ENCODE measurements around the gene ELOVL7.
A peak's percentile ranks its signal among the peaks of the same experiment; 100 is the strongest.
"Not testable (repeated sequence)": the region's sequence is repeated elsewhere in the genome, so short reads cannot be mapped to it uniquely, and the experiment has no call there.

The ELOVL7 gene

DNA sequence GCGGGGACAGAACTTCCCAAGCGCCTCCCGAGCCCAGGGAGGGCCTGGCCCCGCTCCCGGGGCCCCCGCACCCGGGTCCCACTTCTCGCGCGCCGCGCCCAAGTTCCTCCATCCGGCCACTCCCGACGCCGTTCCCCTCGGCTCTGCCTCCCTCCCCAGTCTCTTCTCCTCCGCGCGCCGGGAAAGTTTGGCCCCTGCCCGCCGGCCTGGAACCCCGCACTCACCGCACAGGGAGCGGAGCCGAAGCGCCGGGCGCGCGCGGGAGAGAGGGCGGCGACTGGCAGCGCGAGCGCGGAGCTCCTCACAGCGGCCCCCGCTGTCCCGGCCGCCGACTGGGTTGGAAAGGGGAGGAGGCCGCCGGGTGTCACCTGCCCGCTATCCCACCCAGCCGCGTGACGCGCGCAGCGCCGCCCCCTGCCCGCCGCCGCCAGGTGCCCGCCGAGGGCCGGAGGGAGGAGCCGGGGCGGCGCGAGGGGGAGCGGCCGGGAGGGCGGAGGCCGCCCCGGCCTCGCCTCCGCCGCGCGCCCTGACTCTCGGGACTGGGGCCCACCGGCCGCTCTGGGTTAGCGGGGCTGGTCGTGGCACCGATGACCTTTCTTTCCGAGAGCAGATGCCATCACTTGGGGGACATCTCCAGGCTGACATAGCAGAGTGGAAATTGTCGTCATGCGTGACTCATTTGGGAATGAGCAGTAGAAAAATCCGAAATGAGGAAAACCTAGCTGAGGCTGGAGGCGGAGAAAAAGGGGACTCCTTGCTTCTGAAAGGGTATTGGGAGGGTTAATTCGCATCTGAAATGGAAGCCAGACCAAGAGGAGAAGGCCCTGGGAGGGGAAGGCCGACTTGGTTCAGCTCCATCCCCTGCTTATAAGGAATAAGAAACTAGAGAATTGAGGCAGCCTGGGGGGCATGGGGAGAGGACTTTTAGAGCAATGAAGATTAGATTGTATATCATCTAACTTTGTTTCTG, at the start of gene ELOVL7:
Gene ELOVL7, minus strand, starts transcription at position 334 of the 970 bp plus-strand sequence. CDS start 56,872 bp downstream, outside the sequence.
- peak; percentile 36 for DNase-seq

DNA sequence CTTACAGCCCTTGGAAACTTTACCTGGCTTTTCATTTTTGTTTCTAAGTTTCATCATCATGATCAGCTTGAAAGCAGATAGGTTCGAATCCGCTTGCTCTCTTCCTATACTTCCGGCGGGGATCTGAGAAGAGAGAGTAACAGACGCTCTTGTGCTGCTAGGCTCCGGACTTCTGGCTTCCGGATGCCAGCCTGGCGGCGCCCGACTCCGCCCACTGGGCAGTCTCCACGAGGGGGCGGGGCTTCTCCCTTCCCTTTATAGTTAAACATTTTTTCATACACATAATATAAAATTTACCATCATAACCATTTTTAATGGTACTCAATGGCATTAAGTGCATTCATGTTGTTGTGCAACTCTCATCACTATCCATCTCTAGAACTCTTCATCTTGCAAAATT, 49.5 kb upstream of the ELOVL7 start:
- DNase-seq = no peak

DNA sequence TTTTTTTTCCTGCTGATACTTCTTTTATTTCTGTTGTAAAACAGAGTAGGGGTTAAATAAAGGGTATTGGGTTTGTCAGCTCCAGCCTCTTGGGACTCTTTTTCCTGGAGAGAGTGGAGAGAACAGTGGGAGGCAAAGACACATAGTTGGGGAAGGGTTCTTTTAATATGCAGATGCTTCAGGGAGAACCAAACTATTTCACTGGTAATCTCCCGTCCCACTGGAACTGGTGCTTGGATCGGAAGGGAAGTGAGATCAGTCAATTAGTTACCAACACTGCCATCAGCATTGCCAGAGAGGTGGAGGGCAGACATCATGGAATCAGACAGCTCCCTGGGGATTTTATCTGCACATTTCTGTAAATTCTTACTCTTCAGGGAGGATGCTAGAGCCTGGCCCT, 47.6 kb upstream of the ELOVL7 start:
- DNase-seq = no peak

DNA sequence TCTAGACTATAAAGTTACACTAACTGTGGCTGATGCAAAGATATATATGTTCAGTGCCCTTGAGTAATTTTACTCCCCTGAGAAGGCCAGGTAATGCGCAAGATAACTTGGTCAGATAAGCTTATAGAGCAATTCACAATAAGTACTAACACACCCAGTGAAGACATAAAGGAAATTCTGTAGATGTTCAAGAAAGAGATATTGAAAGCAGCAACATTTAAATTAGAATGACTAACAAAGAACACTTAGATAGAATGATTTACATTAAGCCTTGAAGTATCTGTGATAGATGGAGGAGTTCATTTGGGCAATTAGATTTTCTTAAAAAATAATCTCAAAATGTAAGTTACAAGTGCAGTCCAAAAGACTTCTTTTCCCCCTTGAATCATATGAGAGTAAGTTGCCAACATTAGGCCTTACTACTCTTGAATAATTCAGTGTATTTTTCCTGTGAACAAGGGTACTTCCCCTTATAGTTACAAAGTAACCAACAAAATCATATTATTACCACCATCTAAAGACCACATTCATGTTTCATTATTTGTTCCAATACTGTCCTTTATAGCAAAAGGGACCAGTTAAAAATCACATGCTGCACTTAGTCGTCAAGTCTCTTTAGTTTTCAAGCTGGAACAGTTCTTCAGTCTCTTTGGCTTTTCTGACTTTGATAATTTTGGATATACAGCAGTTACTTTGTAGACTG, 44.4 kb upstream of the ELOVL7 start:
- DNase-seq = no peak

DNA sequence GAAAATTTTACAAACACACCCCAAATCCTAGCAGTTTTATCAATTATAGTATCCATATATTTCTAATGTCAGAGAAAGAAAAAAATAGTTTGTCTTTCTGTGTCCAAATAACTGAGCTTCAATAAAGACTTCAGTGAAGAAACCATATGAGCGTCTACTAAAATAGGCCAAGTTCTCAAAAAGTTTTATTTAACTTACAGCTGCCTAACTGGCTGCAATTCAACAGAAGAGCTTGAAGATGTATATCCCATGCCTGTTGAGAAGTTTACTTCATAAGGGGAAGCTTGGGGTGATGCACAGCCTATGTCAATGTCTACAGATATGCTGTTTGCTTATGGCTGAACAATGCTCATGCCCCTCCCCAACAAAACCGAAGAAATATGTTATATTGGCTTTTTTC, 43.7 kb upstream of the ELOVL7 start:
- DNase-seq = no peak

DNA sequence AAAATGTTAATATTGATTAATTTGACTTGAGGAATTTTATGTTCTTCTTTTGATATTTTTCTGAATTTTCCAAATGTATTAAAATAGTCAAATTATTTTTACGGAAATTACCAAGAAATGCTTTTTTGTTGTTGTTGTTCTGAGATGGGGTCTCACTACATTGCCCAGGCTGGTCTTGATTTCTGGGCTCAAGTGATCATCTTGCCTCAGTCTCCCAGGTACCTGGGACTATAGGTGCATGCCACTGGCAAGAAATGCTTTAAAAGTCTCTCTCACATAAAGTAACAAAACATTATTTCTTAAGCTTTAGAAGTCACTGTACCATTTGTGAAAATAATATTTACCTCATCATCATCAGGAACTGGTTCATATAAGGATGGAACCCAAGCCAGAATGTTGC, 43.0 kb upstream of the ELOVL7 start:
- DNase-seq = no peak

DNA sequence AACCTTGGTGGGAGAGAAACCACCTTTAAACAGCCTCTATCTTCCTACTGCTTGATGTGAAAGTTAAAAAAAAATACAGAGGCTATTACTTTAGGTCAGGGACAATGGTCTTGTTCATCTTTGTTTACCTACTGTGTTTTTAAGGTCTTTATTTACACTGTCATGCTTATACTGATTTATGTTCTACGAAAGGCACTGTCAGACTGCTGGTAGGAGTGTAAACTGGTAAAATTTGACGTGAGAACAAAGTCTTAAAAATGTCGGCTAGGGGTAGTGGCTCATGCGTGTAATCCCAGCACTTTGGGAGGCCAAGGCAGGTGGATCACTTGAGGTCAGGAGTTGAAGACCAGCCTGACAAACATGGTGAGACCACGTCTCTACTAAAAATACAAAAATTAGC, 42.1 kb upstream of the ELOVL7 start:
- no peak for DNase-seq

DNA sequence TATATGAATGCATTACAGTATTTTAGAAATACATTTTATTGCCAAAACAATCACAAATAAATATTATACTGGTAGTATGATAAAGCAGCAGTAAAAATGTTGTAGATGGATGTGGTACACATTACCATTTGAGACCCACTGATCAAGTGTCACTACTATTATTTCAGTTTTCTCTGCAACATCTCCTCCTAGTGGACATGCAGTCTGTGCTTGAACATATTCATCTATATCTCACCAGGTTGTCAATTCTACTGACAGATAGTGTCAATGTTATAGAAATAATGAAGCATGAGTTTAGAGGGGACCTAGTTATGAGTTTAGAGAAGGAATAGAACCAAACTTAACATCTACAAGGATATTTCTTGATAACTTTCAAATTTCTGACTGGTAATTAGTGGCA, 39.2 kb upstream of the ELOVL7 start:
- no peak for DNase-seq

DNA sequence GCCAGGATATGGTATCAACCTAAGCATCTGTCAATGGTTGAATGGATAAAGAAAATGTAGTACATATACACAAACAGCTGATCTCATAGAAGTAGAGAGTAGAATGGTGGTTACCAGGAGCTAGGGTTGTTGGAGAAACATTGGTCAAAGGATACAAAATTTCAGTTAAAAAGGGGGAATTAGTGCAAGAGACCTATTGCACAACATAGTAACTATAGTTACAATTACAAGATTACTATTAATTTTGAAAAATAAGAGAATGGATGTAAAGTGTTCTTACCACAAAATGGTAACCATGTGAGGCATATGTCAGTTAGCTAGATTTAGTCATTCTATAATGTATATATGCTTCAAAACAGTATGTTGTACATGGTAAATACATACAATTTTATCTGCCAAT, 28.8 kb upstream of the ELOVL7 start:
- no peak for DNase-seq

DNA sequence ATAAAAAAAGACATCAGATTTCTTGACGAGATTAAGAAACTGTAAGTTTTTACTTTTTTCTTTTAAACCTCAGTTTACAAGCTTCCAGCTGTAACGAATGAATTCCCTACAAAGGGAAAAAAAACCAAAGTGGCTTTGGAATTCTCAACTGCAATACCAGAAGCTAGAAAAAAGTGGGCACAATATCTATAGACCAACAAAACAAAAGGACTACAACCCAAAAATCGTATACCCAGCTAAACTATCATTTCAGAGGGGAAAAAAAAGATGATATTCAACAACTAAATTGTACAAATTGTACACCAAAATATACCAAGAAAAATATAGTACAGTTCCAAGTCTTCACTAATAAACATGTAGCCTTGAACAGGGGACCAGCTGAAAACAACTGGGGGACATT, 26.8 kb upstream of the ELOVL7 start:
- DNase-seq = no peak

DNA sequence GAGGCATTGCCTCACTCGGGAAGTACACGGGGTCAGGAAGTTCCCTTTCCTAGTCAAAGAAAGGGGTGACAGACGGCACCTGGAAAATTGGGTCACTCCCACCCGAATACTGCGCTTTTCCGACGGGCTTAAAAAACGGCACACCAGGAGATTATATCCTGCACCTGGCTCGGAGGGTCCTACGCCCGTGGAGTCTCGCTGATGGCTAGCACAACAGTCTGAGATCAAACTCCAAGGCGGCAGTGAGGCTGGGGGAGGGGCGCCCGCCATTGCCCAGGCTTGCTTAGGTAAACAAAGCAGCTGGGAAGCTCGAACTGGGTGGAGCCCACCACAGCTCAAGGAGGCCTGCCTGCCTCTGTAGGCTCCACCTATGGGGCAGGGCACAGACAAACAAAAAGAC, 16.5 kb upstream of the ELOVL7 start:
- DNase-seq = not testable (repeated sequence)

DNA sequence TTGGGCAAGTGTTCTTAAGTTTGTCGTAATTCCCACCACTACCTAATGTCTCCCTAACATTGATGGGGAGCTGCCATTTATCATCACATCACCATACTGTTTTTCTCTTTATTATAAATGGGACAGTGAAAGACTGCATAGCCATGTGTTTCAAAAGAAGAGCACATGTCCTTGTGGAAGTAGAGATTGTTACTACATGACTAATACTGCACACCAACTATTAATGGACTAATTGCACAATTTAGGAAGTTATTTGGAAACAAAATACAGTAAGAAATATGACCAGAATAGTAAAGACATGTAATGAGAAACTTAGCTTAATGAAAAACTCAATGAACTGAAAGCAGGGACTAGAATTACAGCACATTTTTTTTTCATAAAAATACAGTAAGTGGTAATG, 12.0 kb upstream of the ELOVL7 start:
- no peak for DNase-seq

DNA sequence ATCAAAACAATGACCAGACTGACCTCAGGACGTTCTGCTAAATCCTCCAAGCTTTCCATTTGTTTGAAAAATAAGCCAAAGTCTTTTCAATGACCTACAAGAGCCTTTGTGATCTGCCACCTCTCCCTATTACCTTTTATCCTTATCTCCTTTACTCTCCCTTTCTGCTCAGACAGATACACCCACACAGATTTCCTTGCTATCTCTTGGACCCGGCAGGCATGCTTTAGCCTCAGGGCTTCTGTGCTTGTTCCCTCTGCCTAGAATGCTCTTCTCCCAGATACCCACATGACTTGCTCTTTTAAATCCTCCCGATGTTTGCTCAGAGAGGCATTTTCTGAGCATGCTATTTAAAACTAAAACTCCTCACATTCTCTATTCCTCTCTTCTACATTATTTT, 8.9 kb upstream of the ELOVL7 start:
- DNase-seq = no peak

DNA sequence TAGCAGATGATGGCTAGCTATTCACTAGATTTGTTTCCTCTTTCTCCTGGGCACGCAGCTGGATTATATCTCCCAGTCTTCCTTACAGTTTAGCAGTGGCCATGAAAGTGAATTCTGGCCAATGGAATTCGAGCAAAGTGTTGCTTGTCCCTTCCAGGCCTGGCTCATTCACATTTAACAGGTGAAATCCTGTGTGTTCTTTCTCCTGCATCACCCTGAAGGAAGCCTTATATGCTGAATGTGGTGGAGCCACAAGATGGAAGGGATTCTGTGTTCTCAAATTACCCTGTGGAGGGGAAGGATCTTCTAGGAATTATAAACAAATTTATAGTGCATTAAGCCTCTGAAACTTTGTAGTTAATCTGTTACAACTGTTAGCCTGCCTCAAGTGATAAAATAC, 8.2 kb upstream of the ELOVL7 start:
- no peak for DNase-seq

DNA sequence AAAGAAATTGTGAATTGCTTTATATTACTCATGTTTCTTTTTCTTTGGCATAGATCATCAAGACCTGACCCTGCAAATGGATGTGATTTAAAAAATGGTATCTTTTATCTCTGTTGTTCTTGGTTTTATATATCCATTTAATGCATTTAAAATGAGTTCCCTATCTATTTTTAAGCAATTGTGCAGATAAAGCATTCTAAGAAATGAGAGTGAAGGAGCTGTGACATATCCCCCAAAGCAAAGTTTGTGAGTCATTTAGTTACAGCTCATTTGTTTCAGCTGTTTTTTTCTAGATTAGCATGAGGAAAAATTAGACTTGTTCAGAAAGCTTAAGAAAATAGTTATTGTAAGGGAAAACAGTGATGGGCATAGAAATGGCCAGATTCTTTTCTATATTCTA, 7.6 kb upstream of the ELOVL7 start:
- no peak for DNase-seq

DNA sequence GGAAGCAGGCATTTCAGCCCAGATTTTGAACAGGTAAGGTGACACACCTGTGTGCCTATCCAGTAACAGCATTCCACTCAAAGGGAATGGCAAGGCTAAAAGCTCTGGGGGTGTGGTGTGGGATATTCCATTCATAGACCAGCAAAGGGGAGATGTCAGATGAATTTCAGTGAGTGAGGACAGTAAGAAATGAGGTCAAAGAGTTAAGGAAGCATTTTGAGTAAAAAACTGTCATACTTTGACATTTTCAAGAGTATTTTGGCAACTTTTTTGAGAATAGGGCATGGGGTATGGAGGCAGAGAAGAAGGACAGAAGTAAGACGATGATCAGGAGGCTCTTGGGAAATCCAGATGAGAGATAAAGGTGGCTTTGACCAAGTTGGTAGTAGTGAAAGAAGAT, 2.2 kb upstream of the ELOVL7 start:
- DNase-seq = no peak

DNA sequence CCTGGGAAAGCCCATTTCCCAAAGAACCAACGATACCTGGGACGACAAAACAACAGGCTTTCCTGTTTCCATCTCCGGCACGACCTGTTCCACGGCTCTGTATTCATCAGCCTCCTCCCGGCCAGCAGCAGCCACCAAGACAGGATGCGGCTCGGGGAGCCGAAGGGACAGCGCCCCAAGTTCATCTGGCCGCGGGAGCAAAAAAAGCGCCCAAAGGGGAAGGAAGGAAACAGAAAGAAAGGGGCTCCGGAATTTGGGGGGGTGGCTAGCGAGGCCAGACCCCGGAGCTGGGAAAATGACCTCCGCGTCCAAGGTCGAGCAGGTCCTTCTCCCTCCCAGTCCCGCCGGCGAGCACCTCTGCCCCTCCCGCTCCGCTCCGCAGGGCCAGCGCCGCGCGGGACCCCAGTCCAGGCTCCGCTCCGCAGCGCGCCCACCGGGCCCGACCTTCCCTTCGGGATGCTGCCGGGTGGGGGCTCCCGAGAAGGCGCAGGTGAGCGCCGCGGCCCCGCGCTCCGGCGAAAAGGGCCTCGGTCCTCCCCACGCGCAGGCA, 608 bp downstream of the ELOVL7 start:
- no peak for DNase-seq

DNA sequence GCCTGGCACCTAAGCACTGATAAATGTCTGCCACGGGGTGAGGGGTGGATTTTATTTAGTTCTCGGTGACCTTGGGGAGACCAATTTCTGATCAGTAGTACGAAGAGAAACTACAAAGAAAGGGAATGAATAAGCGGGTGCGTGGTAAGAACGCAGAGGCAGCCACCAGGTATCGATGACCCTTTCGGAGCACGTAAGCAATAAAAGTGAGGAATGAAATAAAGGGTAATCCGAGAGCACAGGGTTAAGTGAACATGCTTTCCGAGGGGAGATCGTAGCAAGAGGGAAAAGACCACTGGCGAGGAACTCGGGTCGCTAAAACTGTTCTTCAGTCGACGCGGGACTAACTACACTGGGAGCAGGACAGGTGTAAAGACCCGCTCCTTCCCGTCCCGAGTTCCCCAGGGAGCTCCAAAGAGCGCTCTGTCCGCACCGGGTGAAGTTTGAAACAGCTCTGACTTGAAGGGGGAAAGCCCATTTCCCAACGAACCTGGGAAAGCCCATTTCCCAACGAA, 1.1 kb downstream of the ELOVL7 start:
- DNase-seq = no peak

DNA sequence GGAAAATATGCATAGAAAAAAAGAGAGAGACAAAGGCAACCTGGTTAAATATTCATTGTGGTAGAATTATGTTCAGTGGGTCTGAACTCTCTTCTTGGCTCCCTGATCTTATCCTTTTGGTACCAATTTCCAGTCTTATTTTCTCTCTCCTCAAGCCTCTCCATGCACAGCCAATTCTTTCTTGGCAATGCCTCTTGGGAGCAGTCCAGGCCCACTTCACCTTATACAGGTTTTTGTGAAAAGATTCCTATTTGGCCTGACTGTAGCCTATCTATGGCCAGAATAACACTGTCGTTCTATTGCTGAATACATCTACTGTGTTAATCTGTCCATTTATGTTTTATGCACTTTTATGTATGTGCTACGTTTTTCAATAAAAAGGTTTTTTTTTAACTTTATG, 2.7 kb downstream of the ELOVL7 start:
- DNase-seq = no peak

DNA sequence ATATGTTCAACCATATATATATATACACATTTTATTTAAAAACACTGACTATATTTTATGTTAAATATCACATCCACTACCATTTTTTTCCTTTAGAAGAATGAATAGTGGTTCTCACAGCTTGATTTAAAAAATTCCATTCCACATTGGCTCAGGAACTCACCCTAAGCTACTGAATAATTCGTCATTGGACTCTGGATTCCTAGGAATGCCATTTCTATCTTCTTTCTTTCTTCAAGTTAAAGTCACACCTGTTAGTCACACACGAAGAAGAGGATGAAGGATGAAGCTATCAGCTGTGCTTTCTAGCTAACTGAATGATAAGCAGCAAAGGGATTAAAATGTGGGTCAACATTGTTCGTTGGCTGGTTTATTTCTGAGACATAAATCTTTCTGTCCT, 7.9 kb downstream of the ELOVL7 start:
- DNase-seq = no peak

DNA sequence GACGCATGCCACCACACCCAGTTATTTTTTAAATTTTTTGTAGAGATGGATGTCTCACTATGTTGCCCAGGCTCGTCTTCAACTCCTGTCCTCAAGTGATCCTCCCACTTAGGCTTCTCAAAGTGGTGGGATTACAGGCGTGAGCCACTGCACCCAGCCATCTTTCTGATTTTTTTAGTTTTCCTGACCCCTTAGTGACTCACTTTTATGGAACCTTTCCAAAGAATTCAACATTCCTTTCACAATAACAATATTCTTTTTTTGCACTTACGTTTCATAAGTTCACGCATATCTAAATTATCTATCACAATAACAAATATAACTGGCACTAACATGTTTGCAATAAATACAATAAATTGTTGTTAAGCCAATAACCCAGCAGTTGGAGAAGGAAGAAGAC, 8.5 kb downstream of the ELOVL7 start:
- no peak for DNase-seq

DNA sequence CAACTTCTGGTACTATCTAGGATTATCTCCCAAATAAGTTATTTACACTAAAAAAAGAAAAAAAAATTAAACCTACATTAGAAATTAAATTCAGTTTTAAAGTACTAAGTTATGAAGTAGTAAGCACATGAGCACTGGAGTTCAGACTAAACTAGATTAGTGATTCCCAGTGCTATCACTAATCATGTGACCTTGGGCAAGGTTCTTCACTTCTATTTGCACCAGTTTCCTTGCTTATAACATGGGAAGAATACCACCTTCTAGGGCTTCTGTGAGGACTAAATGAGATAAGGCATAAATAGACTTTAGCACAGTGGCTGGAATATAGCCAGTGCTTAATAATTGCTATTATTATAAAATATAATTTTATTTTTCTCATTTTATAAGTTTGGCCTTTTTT, 10.5 kb downstream of the ELOVL7 start:
- no peak for DNase-seq

DNA sequence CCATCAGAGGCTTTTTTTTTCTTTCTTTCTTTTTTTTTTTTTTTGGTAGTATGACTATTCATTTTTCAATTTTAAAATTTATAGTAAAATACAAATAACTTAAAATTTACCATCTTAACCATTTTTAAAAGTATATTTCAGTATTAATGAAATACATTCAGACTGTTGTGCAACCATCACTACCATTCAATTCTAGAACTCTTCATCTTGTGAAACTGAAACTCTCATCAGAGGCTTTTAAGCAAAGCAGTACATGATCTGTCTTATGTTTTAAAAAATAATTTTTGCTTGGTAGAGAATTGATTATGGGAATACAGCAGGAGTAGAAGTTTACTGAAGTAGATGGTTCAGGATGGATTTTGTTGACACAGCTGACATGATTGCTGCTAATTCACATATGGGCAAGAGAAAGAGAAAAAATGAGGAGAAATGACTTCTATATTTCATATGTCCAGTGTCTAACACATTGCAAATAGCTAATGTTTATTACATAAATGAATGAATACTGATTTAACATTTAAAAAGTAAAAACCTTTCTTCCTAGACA, 13.4 kb downstream of the ELOVL7 start:
- DNase-seq = no peak
